Caki2 (cell line): ENCODE data around the gene CDY2B. TPM values are rescaled to one million over a fixed set of nuclear protein-coding genes. Genes with fewer than 3 reads are reported as not detected.

ENCODE experiments used
- total RNA-seq: library from RNA; depleted of rRNA; stranded (reverse); fragments of >200 nt; shearing (Covaris generic); gene quantifications from 2 replicates; pipeline ENCODE4 v1.2.3, GENCODE V29; 2014; ENCODE audit warnings: low replicate concordance; rRNA removed

CDY2B gene
- total RNA-seq, 1 experiment from 2014 or later: not detected

Other genes starting within 250 kb of the CDY2B start
- not detected in 2 replicates for gene CDY2A, start 145.6 kb upstream of the CDY2B start, total RNA-seq